ENCODE data around the gene TNNT2. TPM values are rescaled to one million over a fixed set of nuclear protein-coding genes. Genes with fewer than 3 reads are reported as not detected.

TNNT2 gene
- total and polyA plus RNA-seq, 2 of the 4 experiments (the other 2 are of a cell fraction): 0.18 to 1.2 TPM

DNA sequence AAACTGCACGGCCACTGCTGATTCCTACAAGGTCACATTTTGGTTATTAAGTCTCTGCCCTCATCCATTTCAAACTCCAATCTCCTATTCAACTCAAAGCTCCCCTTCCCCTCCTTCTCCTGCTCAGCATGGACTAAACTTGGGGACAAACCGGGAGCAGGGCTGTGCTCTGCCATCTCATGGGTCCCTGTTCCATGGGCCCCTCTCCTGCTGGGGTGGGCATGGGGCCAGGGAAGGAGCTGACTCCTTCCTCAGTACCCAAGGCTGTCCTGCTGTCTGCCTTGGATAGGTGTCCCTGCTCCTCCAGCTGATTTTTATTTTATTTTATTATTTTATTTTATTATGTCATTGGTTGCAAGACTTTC lies 27.1 kb downstream of the TNNT2 start:
- POLR2A ChIA-PET (ENCODE audit: unreplicated experiment): no interaction called here
- Histone ChIP-seq H3K4me1 (ENCODE audit: control insufficient read depth, insufficient read depth, low read length) (no peaks in the 10 kb centered on the region), H2BK5ac (ENCODE audit: low read depth, low read length, poor library complexity, severe bottlenecking) (no peak overlapping the region), H2AFZ (replicated peaks; ENCODE audit: low read length, poor library complexity) (no peak overlapping the region), H4K91ac (ENCODE audit: insufficient read depth, low read depth, low read length) (no peak overlapping the region), H3K18ac (ENCODE audit: low read depth, low read length) (no peak overlapping the region), H2BK15ac (ENCODE audit: low read depth, low read length) (no peak overlapping the region), H3K4me2 (ENCODE audit: low read depth, low read length) (no peak overlapping the region), H3K4ac (ENCODE audit: low read depth, low read length) (no peak overlapping the region), H2BK120ac (ENCODE audit: low read depth, low read length) (no peak overlapping the region), H3K23ac (ENCODE audit: low read depth, low read length) (no peak overlapping the region), H3K36me3 (ENCODE audit: control insufficient read depth, insufficient read depth, low read length) (no peaks in the 10 kb centered on the region), H3K9me3 (ENCODE audit: control insufficient read depth, insufficient read depth, low read length) (no peaks in the 10 kb centered on the region), H4K20me1 (ENCODE audit: insufficient read depth, low read length) (no peaks in the 10 kb centered on the region), H3K9me1 (ENCODE audit: insufficient read depth, low read length) (no peaks in the 10 kb centered on the region), H2BK20ac (ENCODE audit: low read depth, low read length) (no peak overlapping the region), H3K14ac (replicated peaks; ENCODE audit: low read depth, low read length) (no peak overlapping the region), H3K4me3 (ENCODE audit: insufficient read depth, low read depth, low read length) (no peak overlapping the region), H2AK9ac (replicated peaks; ENCODE audit: low read depth, low read length, poor library complexity) (no peak overlapping the region), H3K9ac (ENCODE audit: low read depth, low read length) (no peak overlapping the region), H3K79me1 (ENCODE audit: low read depth in 1 of 2, low read length in 2 of 2) (no peaks in the 10 kb centered on the region), H2AK5ac (ENCODE audit: low read depth, low read length) (no peak overlapping the region), H3K27me3 (ENCODE audit: control insufficient read depth, insufficient read depth, low read length) (peaks cover 55% of the 10 kb centered on the region), H3K27ac (ENCODE audit: insufficient read depth, low read length) (no peak overlapping the region), H3K56ac (ENCODE audit: extremely low read depth, insufficient read depth, low read length) (no peak overlapping the region), H4K8ac (ENCODE audit: low read depth in 2 of 2, low read length in 2 of 2) (no peak overlapping the region), H4K5ac (ENCODE audit: low read depth, low read length) (no peak overlapping the region)
- no peak for DNase-seq
- in situ Hi-C loops (cut with MboI; ENCODE audit: low sequenced_read_pairs): loop anchor here (5.0 kb wide), 1 partner anchor 88 kb away; no protein-coding TSS in a partner anchor
- dilution Hi-C loops (cut with HindIII; ENCODE audit: low sequenced_read_pairs, unreplicated experiment): no loop called here
- WGBS, 2 experiments (ENCODE audit: extremely low coverage in 2 of 2, insufficient read length in 1 of 2): no CpG with 5 or more reads among the region's 2 CpGs
- intact Hi-C loops (cut with micrococcal nuclease): no loop called here
- TF ChIP-seq BHLHE40 (IDR thresholded peaks at IDR 0.05; ENCODE audit: low read depth, low read length): no peak
- no peak for TF ChIP-seq RCOR1 (IDR thresholded peaks at IDR 0.05; ENCODE audit: insufficient replicate concordance, low read length)
- no peak for TF ChIP-seq POLR2A (IDR thresholded peaks at IDR 0.05; ENCODE audit: low read depth, low read length)
- no peak for TF ChIP-seq CEBPB (IDR thresholded peaks at IDR 0.05; ENCODE audit: low read depth, low read length)
- no peak for TF ChIP-seq USF2 (IDR thresholded peaks at IDR 0.05; ENCODE audit: low read depth, low read length)
- BruUV-seq (replicated peaks): no TSS peak
- ATAC-seq (ENCODE audit: low read depth): no peak
- CTCF ChIA-PET: interaction anchor here (0.8 kb wide), 1 partner anchor 55 kb away, joined by 3 read pairs; no protein-coding TSS in a partner anchor

Measured in IMR-90 (cell line).